GM12878 (cell line): ENCODE results near the gene KIAA0408. TPM values are rescaled to one million over a fixed set of nuclear protein-coding genes. Genes with fewer than 3 reads are reported as not detected.

ENCODE experiments used
- ATAC-seq: fragments of 200-7000 bp; cut with Tn5 transposase; 3 replicates; pipeline ENCODE4 v1.9.1; 2020; ENCODE audit warnings: mild to moderate bottlenecking, moderate library complexity
- BruUV-seq: library from RNA; stranded (reverse); fragments of 400-500 nt; replicated peaks from 2 replicates; lab custom pipeline; 2021; lab: Mats Ljungman, UMichigan
- CTCF ChIA-PET: fragments of 300-600 bp; sonication (Branson Sonifier 250); formaldehyde crosslinking; extraction: SDS; loops from one replicate; lab custom pipeline; 2021; ENCODE audit warnings: inconsistent platforms; lab: Yijun Ruan, JAX
- POLR2A ChIA-PET: fragments of 350-600 bp; formaldehyde crosslinking; extraction: SDS; loops from one replicate; lab custom pipeline; 2021; ENCODE audit warnings: inconsistent platforms; lab: Charles Lee
- RAD21 ChIA-PET: fragments of 300-600 bp; sonication (Branson Sonifier 250); formaldehyde crosslinking; loops from one replicate; lab custom pipeline; 2023; ENCODE audit warnings: antibody characterized with exemption; ENCODE audit not compliant: unreplicated experiment; lab: Charles Lee
- SMC1A ChIA-PET: fragments of 300-600 bp; sonication (Branson Sonifier 250); formaldehyde crosslinking; loops from one replicate; lab custom pipeline; 2023; ENCODE audit not compliant: unreplicated experiment, uncharacterized antibody; lab: Charles Lee
- DNase-seq: peaks from one replicate; pipeline ENCODE4 v3.0.0-alpha.2; 2011; ENCODE audit warnings: low read depth, low spot score
- FAIRE-seq: peaks from 3 replicates; lab custom pipeline; 2011; peaks lifted over from hg19 to GRCh38; lab: Jason Lieb, UNC
- H2AFZ ChIP-seq: 2 replicates; pipeline ENCODE4 v1.6.0; 2011; ENCODE audit warnings: low read depth, low read length, control low read depth; ENCODE audit not compliant: control insufficient read depth
- H3K27ac ChIP-seq: 2 replicates; pipeline ENCODE4 v1.5.1; 2011; ENCODE audit warnings: control low read depth; ENCODE audit not compliant: control insufficient read depth, insufficient read depth
- H3K27me3 ChIP-seq, 2 experiments: replicated peaks in 1 of 2; 2 replicates each; pipeline versions ENCODE4 v1.6.0 to v1.6.1; 2011; ENCODE audit warnings: low read length in 1 of 2; ENCODE audit not compliant: control insufficient read depth in 2 of 2, insufficient read depth in 2 of 2
- H3K36me3 ChIP-seq, 2 experiments: 2 replicates each; pipeline ENCODE4 v1.5.1; 2011; ENCODE audit warnings: low read length in 1 of 2; ENCODE audit not compliant: control insufficient read depth in 2 of 2, insufficient read depth in 2 of 2
- H3K4me1 ChIP-seq: 2 replicates; pipeline ENCODE4 v1.6.1; 2011; ENCODE audit warnings: mild to moderate bottlenecking, low read length, moderate library complexity, mixed read lengths; ENCODE audit not compliant: control insufficient read depth, insufficient read depth
- H3K4me2 ChIP-seq: 2 replicates; pipeline ENCODE4 v1.6.0; 2011; ENCODE audit warnings: control low read depth; ENCODE audit not compliant: control insufficient read depth, insufficient read depth
- H3K4me3 ChIP-seq: fragments of 200-600 bp; sonication (generic); 2 replicates; pipeline ENCODE4 v1.5.1; 2016
- H3K79me2 ChIP-seq: 2 replicates; pipeline ENCODE4 v1.6.0; 2011; ENCODE audit warnings: low read length; ENCODE audit not compliant: control insufficient read depth, insufficient read depth
- H3K9ac ChIP-seq: 2 replicates; pipeline ENCODE4 v1.8.0; 2011; ENCODE audit warnings: low read length, control low read depth, mixed read lengths; ENCODE audit not compliant: control insufficient read depth, insufficient read depth
- H3K9me3 ChIP-seq: replicated peaks from 3 replicates; pipeline ENCODE4 v1.5.1; 2011; ENCODE audit warnings: mild to moderate bottlenecking, low read length; ENCODE audit not compliant: control insufficient read depth, insufficient read depth
- H4K20me1 ChIP-seq: 2 replicates; pipeline ENCODE4 v1.6.0; 2011; ENCODE audit not compliant: control insufficient read depth, insufficient read depth
- CBFB ChIP-seq: IDR thresholded peaks from 2 replicates; pipeline ENCODE4 v1.6.1; 2016; ENCODE audit warnings: antibody characterized with exemption, low read depth
- HDGF ChIP-seq: fragments of 450-650 bp; IDR thresholded peaks from 2 replicates; pipeline ENCODE4 v1.6.1; 2016; ENCODE audit warnings: antibody characterized with exemption
- WRNIP1 ChIP-seq: IDR thresholded peaks from 2 replicates; pipeline ENCODE4 v1.6.1; 2011; ENCODE audit warnings: low read depth, low read length, improper control_type of control experiment, borderline replicate concordance
- ZSCAN29 ChIP-seq: fragments of 450-650 bp; IDR thresholded peaks from 2 replicates; pipeline ENCODE4 v1.6.1; 2017; ENCODE audit warnings: mild to moderate bottlenecking, moderate library complexity
- ZZZ3 ChIP-seq: IDR thresholded peaks from 2 replicates; pipeline ENCODE4 v1.6.1; 2011; ENCODE audit warnings: low read depth; ENCODE audit not compliant: control insufficient read depth, insufficient read length
- WGBS: methylation state at CpG from one replicate; pipeline ENCODE4 v1.1.6; 2016; ENCODE audit warnings: low lambda C conversion rate; ENCODE audit not compliant: insufficient replicate concordance, insufficient coverage; ENCODE audit errors: missing lambda C conversion rate; 5-methylcytosine and 5-hydroxymethylcytosine counted together
- in situ Hi-C: fragments of 300-500 bp; cut with MboI; formaldehyde crosslinking; loops from 9 replicates; pipeline ENCODE4 v1.14.3; 2018; ENCODE audit warnings: mixed read lengths
- intact Hi-C: fragments of 100-400 bp; cut with micrococcal nuclease; formaldehyde crosslinking; loops from one replicate; pipeline ENCODE4 v1.14.2; 2022; ENCODE audit not compliant: unreplicated experiment
- polyA plus RNA-seq, 11 experiments: library from polyadenylated mRNA; depleted of rRNA in 4 of 11; unstranded in 6 of 11; stranded (reverse) in 5 of 11; fragments of >200 nt; fragmentation: Nextera tagmentation in 4 of 11; fragmentation: Illumina TruSeq in 1 of 11; extraction: Ambion mirVana in 4 of 11; extraction: Trizol in 1 of 11; gene quantifications; 1 replicate in 1 of 11; 2 replicates in 10 of 11; pipeline versions ENCODE4 v1.2.1 to v1.2.3, GENCODE V29; 2011 to 2016; ENCODE audit warnings: inconsistent platforms in 2 of 11, missing spikeins in 2 of 11, low read depth in 1 of 11
- total RNA-seq, 4 experiments: library from RNA; depleted of rRNA in 3 of 4; stranded (reverse); fragments of >200 nt in 3 of 4; fragmentation: Illumina TruSeq in 1 of 4; extraction: Trizol in 1 of 4; gene quantifications; 2 replicates each; pipeline versions ENCODE4 v1.2.1 to v1.2.3, GENCODE V29; 2013 to 2021
- TF ChIP-seq, protein P1 (sequence below): IDR thresholded peaks from 2 replicates; pipeline ENCODE4 v1.6.1; 2011; ENCODE audit warnings: borderline replicate concordance, low read depth, mild to moderate bottlenecking, moderate library complexity, mixed read lengths, low read length; ENCODE audit not compliant: insufficient read depth; ENCODE audit errors: extremely low read length
- TF ChIP-seq, protein P2 (sequence below): IDR thresholded peaks from 2 replicates; pipeline ENCODE4 v1.6.1; 2012; ENCODE audit warnings: low read depth, low read length, improper control_type of control experiment

KIAA0408 gene
- total and polyA plus RNA-seq, 10 of the 15 experiments (the other 5 are each of a cell fraction or from before 2014, with no cell fraction given) = 0.03 to 0.30 (median 0.06) TPM; not detected in 4

DNA sequence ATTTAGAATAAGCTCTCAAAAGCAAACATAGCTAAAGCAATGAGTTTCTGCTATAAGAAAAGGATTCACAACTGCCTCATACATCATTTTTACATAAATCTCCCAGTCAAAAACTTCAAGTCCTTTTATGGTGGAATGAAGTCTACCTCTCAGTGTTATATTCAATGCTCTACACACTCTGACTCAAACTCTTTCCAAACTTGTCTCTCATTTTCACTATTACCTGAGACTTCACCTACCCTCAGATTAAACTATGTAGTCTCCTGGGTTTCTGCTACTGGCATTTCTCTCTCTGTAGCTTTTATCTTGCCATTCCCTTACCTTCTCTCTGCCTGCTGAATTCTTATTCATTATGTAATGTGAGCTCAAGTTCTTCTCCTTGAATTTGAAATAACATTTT, 11.4 kb downstream of the KIAA0408 start:
- ChIA-PET CTCF (interaction anchor here (0.7 to 1.0 kb wide), 2 partner anchors 98 to 261 kb away, joined by 3 to 4 read pairs; no protein-coding TSS in a partner anchor), RAD21 (interaction anchor here (1.2 kb wide), 2 partner anchors 27 to 182 kb away, joined by 3 read pairs; partner anchors contain the start of gene RNF146), POLR2A (no interaction called here), SMC1A (interaction anchor here (0.9 to 2.0 kb wide), 2 partner anchors 12 to 131 kb away, joined by 3 to 5 read pairs; partner anchors contain the start of gene KIAA0408)
- H3K79me2 ChIP-seq = no peaks in the 10 kb centered on the region
- FAIRE-seq (no peak), ATAC-seq (no peak), DNase-seq (no peak)
- H2AFZ ChIP-seq = no peak overlapping the region
- no TSS peak for BruUV-seq
- no peaks in the 10 kb centered on the region for H3K4me1 ChIP-seq
- H3K9ac ChIP-seq = no peak overlapping the region
- H3K4me3 ChIP-seq = no peak overlapping the region
- intact Hi-C loops (no loop called here), in situ Hi-C loops (no loop called here)
- H3K27me3 ChIP-seq = no peaks in the 10 kb centered on the region
- H3K4me2 ChIP-seq = no peak overlapping the region
- TF ChIP-seq ZSCAN29 = no peak
- TF ChIP-seq, protein P1, sequence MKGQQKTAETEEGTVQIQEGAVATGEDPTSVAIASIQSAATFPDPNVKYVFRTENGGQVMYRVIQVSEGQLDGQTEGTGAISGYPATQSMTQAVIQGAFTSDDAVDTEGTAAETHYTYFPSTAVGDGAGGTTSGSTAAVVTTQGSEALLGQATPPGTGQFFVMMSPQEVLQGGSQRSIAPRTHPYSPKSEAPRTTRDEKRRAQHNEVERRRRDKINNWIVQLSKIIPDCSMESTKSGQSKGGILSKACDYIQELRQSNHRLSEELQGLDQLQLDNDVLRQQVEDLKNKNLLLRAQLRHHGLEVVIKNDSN = no peak
- no peak overlapping the region for H3K27ac ChIP-seq
- H3K9me3 ChIP-seq = no peaks in the 10 kb centered on the region
- H3K36me3 ChIP-seq = no peaks in the 10 kb centered on the region
- H4K20me1 ChIP-seq = no peaks in the 10 kb centered on the region

DNA sequence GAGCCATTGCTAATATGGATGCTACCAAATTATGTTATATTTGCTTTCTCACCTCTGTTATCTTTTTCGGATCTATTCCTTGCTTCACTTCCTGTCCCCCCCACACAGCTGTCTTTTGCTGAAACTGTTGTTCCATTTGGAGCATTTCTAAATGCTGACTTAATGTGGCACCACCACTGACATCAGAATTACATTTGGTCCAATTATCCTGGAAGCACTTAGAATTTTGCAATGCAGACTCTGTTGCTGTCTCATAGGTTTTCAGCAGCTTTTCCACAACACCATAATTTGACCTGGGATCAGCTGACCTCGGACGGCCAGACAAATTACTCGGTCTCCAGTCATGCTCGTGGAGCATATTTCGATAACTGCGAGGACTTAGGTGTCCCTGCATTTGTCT, 12.8 kb downstream of the KIAA0408 start:
- no peak for TF ChIP-seq WRNIP1
- no peak for TF ChIP-seq ZSCAN29
- no peak for TF ChIP-seq HDGF
- TF ChIP-seq, protein P2, sequence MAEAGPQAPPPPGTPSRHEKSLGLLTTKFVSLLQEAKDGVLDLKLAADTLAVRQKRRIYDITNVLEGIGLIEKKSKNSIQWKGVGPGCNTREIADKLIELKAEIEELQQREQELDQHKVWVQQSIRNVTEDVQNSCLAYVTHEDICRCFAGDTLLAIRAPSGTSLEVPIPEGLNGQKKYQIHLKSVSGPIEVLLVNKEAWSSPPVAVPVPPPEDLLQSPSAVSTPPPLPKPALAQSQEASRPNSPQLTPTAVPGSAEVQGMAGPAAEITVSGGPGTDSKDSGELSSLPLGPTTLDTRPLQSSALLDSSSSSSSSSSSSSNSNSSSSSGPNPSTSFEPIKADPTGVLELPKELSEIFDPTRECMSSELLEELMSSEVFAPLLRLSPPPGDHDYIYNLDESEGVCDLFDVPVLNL = no peak
- no peak for TF ChIP-seq ZZZ3
- TF ChIP-seq CBFB = no peak
- Histone ChIP-seq H3K4me2 (no peak overlapping the region), H3K9ac (no peak overlapping the region), H3K27ac (no peak overlapping the region), H3K9me3 (no peaks in the 10 kb centered on the region), H3K79me2 (no peaks in the 10 kb centered on the region), H3K27me3 (no peaks in the 10 kb centered on the region), H4K20me1 (no peaks in the 10 kb centered on the region), H2AFZ (no peak overlapping the region), H3K4me1 (no peaks in the 10 kb centered on the region), H3K36me3 (no peaks in the 10 kb centered on the region), H3K4me3 (no peak overlapping the region)
- ChIA-PET RAD21 (no interaction called here), SMC1A (interaction anchor here (1.2 kb wide), 1 partner anchor 9 kb away, joined by 3 read pairs; no protein-coding TSS in a partner anchor), POLR2A (no interaction called here), CTCF (no interaction called here)
- no peak for FAIRE-seq
- no peak for ATAC-seq
- no peak for DNase-seq
- in situ Hi-C loops = no loop called here
- no TSS peak for BruUV-seq
- intact Hi-C loops = no loop called here
- 64% methylated on average over 7 of the region's 7 CpGs for WGBS
